ENCODE measurements around the gene DNAH8. TPM values are rescaled to one million over a fixed set of nuclear protein-coding genes. Genes with fewer than 3 reads are reported as not detected.
"Not testable (repeated sequence)": the region's sequence is repeated elsewhere in the genome, so short reads cannot be mapped to it uniquely, and the experiment has no call there.

DNAH8 gene
- total and polyA plus RNA-seq, 10 donors: 0.20 to 15.6 (median 5.2) TPM

GRCh38 chr6:38695933-38696332 lies 19.2 kb upstream of the DNAH8 start:
- Histone ChIP-seq H3K27me3 (replicated peaks in 1 of 7) (no peaks in the 10 kb centered on the region), H3K27ac (no peak overlapping the region), H3K36me3 (peaks cover 0 to 19% (median 0%) of the 10 kb centered on the region in 6 donors), H3K4me1 (peaks cover 0 to 7% (median 0%) of the 10 kb centered on the region in 6 donors), H3K4me3 (no peak overlapping the region), H3K9me3 (peaks cover 4 to 23% (median 19%) of the 10 kb centered on the region in 8 donors)
- intact Hi-C loops (cut with DNase I; ENCODE audit: low total_unique reads): no loop called here
- DNase-seq: no peak
- no peak for TF ChIP-seq POLR2A (IDR thresholded peaks at IDR 0.05)
- TF ChIP-seq CTCF (IDR thresholded peaks at IDR 0.05 in 8 of 11, conservative IDR thresholded peaks at IDR 0.05 in 3 of 11): no peak
- no peak for TF ChIP-seq POLR2AphosphoS5 (IDR thresholded peaks at IDR 0.05)
- 56 to 86% (median 58%) methylated on average over 1 of the region's 1 CpG for WGBS, 5 donors

- TF ChIP-seq POLR2AphosphoS5 (IDR thresholded peaks at IDR 0.05) (no peak), CTCF (IDR thresholded peaks at IDR 0.05 in 8 of 11, conservative IDR thresholded peaks at IDR 0.05 in 3 of 11) (no peak), POLR2A (IDR thresholded peaks at IDR 0.05) (no peak)
- Histone ChIP-seq H3K9me3 (peaks cover 4 to 27% (median 20%) of the 10 kb centered on the region in 8 donors), H3K4me1 (peaks cover 0 to 9% (median under 1%) of the 10 kb centered on the region in 6 donors), H3K36me3 (peaks cover 0 to 23% (median 0%) of the 10 kb centered on the region in 6 donors), H3K27me3 (replicated peaks in 1 of 7) (no peaks in the 10 kb centered on the region), H3K4me3 (no peak overlapping the region), H3K27ac (no peak overlapping the region)
- no peak for DNase-seq
- intact Hi-C loops (cut with DNase I; ENCODE audit: low total_unique reads): no loop called here
Observed at GRCh38 chr6:38696345-38696744, 18.8 kb upstream of the DNAH8 start.

- TF ChIP-seq POLR2A (IDR thresholded peaks at IDR 0.05): no peak
- no peak for TF ChIP-seq CTCF (IDR thresholded peaks at IDR 0.05 in 8 of 11, conservative IDR thresholded peaks at IDR 0.05 in 3 of 11)
- TF ChIP-seq POLR2AphosphoS5 (IDR thresholded peaks at IDR 0.05): no peak
- H3K27ac ChIP-seq: peak overlapping the region in 1 of 8 donors; percentile 38
- WGBS, 5 donors: 78 to 91% (median 83%) methylated on average over 3 of the region's 3 CpGs
- H3K36me3 ChIP-seq: peaks cover 0 to 23% (median 0%) of the 10 kb centered on the region in 6 donors
- DNase-seq: no peak
- H3K4me1 ChIP-seq: peaks cover 0 to 23% (median 8%) of the 10 kb centered on the region in 6 donors
- intact Hi-C loops (cut with DNase I; ENCODE audit: low total_unique reads): no loop called here
- no peaks in the 10 kb centered on the region for H3K27me3 ChIP-seq (replicated peaks in 1 of 7)
- no peak overlapping the region for H3K4me3 ChIP-seq
- H3K9me3 ChIP-seq: peaks cover 4 to 27% (median 20%) of the 10 kb centered on the region in 8 donors
Observed at GRCh38 chr6:38697846-38698245, 17.3 kb upstream of the DNAH8 start.

DNA sequence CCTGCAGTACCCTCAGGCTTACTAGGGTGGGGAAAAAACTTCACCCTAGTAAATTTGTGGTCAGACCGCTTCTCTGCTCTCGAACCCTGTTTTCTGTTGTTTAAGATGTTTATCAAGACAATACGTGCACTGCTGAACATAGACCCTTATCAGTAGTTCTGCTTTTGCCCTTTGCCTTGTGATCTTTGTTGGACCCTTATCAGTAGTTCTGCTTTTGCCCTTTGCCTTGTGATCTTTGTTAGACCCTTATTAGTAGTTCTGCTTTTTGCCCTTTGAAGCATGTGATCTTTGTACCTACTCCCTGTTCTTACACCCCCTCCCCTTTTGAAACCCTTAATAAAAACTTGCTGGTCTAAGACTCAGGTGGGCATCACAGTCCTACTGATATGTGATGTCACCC lies 15.4 kb upstream of the DNAH8 start:
- 83 to 93% (median 91%) methylated on average over 3 of the region's 3 CpGs for WGBS, 5 donors
- intact Hi-C loops (cut with DNase I; ENCODE audit: low total_unique reads): not testable (repeated sequence)

More for the DNA sequence above, 15.4 kb upstream of the DNAH8 start:
- not testable (repeated sequence) for DNase-seq; H3K27ac ChIP-seq; H3K27me3 ChIP-seq (replicated peaks in 1 of 7); H3K4me3 ChIP-seq
- Histone ChIP-seq H3K9me3 (peaks cover 4 to 27% (median 20%) of the 10 kb centered on the region in 8 donors), H3K4me1 (peaks cover 0 to 28% (median 13%) of the 10 kb centered on the region in 6 donors), H3K36me3 (peaks cover 0 to 23% (median 0%) of the 10 kb centered on the region in 6 donors)

Measured in spleen (tissue), 11 donors.